ENCODE measurements around the gene FOXP3. TPM values are rescaled to one million over a fixed set of nuclear protein-coding genes. Genes with fewer than 3 reads are reported as not detected.

FOXP3 gene
- total and polyA plus RNA-seq, 11 donors: 0.11 to 1.4 TPM; not detected in 9

DNA sequence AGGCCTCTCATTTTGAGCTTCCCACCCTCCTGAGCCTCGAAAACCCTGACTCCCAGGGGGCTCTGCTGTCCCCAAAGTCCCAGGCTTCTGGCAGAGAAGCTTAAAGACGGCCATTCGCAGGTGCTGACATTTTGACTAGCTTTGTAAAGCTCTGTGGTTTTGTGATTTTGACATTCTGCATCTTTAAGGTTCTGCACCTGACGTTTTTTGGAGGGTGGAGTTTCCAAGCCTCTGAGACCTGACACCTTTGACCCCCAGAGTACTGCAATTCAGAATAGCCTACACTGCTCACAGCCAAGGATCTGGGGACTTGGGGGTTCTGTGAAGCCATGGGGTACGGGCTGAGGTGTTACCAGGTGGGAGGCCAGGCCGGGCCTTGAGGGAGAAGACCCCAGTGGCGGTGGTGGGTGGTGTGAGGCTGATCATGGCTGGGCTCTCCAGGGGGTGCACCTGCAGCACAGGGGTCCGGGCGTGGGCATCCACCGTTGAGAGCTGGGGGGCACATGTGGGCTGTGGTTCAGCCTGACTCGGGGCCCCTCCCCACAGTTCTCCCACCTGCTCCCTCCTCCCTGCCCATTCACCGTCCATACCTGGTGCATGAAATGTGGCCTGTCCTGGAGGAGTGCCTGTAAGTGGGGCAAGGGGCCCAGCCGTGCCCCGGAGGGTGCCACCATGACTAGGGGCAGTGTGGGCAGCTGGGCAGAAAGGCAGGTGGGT lies 7.3 kb downstream of the FOXP3 start:
- WGBS, 4 donors: 56 to 85% (median 72%) methylated on average over 7 to 14 of the region's 14 CpGs
- H3K27me3 ChIP-seq: peaks cover 0 to 13% (median 0%) of the 10 kb centered on the region in 9 donors
- no peak for ATAC-seq
- intact Hi-C loops (cut with DNase I): no loop called here
- no peaks in the 10 kb centered on the region for H3K9me3 ChIP-seq
- H3K4me3 ChIP-seq: no peak overlapping the region
- H3K27ac ChIP-seq: no peak overlapping the region
- H3K36me3 ChIP-seq: no peaks in the 10 kb centered on the region
- no peak for DNase-seq
- TF ChIP-seq, protein P1, sequence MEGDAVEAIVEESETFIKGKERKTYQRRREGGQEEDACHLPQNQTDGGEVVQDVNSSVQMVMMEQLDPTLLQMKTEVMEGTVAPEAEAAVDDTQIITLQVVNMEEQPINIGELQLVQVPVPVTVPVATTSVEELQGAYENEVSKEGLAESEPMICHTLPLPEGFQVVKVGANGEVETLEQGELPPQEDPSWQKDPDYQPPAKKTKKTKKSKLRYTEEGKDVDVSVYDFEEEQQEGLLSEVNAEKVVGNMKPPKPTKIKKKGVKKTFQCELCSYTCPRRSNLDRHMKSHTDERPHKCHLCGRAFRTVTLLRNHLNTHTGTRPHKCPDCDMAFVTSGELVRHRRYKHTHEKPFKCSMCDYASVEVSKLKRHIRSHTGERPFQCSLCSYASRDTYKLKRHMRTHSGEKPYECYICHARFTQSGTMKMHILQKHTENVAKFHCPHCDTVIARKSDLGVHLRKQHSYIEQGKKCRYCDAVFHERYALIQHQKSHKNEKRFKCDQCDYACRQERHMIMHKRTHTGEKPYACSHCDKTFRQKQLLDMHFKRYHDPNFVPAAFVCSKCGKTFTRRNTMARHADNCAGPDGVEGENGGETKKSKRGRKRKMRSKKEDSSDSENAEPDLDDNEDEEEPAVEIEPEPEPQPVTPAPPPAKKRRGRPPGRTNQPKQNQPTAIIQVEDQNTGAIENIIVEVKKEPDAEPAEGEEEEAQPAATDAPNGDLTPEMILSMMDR (IDR thresholded peaks at IDR 0.05): no peak
- no peak for TF ChIP-seq POLR2A (IDR thresholded peaks at IDR 0.05)
- no peaks in the 10 kb centered on the region for H3K4me1 ChIP-seq

DNA sequence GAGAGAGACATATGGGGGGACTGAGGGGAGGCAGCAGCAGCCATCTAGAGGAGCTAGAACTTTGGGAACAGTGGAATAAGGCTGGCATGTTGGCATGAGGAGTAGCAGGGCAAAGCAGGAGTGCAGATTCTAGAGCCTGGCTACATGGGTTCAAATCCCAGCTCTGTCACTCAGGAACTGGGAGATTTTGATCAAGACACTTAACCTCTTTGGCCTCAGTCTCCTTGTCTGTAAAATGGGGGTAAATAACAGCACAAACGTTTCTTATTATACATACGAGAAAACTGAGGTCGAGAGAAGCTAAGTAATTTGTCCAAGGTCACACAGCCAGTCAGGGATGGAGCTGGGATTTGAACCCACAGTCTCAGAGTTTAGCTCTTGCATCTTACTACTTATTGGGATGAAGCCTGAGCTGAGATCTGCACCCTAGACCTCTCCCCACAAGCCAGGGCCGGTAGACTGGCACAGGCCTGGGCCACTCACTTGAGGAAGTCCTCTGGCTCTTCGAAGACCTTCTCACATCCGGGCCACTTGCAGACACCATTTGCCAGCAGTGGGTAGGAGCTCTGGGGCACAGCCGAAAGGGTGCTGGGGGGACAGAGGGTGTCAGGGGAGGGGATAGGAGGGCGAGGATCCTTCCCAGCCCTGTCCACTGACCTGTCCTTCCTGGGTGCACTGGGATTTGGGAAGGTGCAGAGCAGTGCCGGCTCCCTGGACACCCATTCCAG lies 8.1 kb downstream of the FOXP3 start:
- Histone ChIP-seq H3K4me3 (no peak overlapping the region), H3K27me3 (peaks cover 0 to 6% (median 0%) of the 10 kb centered on the region in 9 donors), H3K9me3 (no peaks in the 10 kb centered on the region), H3K36me3 (no peaks in the 10 kb centered on the region), H3K4me1 (no peaks in the 10 kb centered on the region), H3K27ac (no peak overlapping the region)
- TF ChIP-seq, protein P1 (IDR thresholded peaks at IDR 0.05): no peak
- no peak for TF ChIP-seq POLR2A (IDR thresholded peaks at IDR 0.05)
- DNase-seq (no peak), ATAC-seq (no peak)
- 65 to 87% (median 79%) methylated on average over 7 to 9 of the region's 9 CpGs for WGBS, 4 donors
- intact Hi-C loops (cut with DNase I): no loop called here

DNA sequence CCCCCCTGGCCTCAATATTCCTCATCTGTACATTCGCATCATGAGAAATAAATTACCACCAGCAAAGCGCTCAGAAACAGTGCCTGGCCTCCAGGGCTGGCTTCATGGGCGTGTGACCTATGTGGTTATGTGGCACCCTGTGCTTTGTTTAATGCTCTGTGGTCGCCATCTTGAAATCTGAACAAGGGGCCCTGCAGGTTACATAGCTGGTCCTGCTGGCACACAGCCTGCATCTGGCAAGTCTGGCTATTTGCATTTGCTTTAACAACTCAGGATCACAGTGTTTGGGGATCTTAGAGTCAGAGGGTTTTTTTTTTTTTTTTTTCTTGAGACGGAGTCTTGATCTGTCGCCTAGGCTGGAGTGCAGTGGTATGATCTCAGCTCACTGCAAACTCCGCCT lies 9.9 kb downstream of the FOXP3 start:
- 81 to 97% (median 90%) methylated on average over 7 of the region's 7 CpGs for WGBS, 4 donors
- ATAC-seq (no peak), DNase-seq (no peak)
- H3K9me3 ChIP-seq: no peaks in the 10 kb centered on the region
- H3K36me3 ChIP-seq: peaks cover 0 to 7% (median 0%) of the 10 kb centered on the region in 9 donors
- TF ChIP-seq POLR2A (IDR thresholded peaks at IDR 0.05): no peak
- TF ChIP-seq, protein P1 (IDR thresholded peaks at IDR 0.05): no peak
- no peak overlapping the region for H3K27ac ChIP-seq
- no peaks in the 10 kb centered on the region for H3K4me1 ChIP-seq
- H3K27me3 ChIP-seq: peaks cover 0 to 6% (median 0%) of the 10 kb centered on the region in 9 donors
- intact Hi-C loops (cut with DNase I): no loop called here
- no peak overlapping the region for H3K4me3 ChIP-seq

DNA sequence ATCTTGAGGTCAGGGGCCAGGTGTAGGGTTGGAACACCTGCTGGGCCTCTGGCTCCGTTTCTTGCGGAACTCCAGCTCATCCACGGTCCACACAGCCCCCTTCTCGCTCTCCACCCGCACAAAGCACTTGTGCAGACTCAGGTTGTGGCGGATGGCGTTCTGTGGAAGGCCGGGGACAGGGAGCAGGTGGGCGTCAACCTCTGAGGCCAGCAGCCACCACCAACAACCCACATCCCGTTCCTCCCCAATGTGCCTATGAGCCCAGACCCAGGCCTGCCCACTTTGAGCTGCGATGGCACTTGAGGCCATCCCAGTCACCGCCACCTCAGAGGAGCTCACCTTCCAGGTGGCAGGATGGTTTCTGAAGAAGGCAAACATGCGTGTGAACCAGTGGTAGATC lies 13.2 kb downstream of the FOXP3 start:
- Histone ChIP-seq H3K4me1 (no peaks in the 10 kb centered on the region), H3K4me3 (no peak overlapping the region), H3K27ac (no peak overlapping the region), H3K27me3 (no peaks in the 10 kb centered on the region), H3K9me3 (no peaks in the 10 kb centered on the region), H3K36me3 (peaks cover 0 to 23% (median 1%) of the 10 kb centered on the region in 9 donors)
- intact Hi-C loops (cut with DNase I): no loop called here
- DNase-seq: no peak
- WGBS, 4 donors: 82 to 94% (median 90%) methylated on average over 11 to 13 of the region's 13 CpGs
- TF ChIP-seq, protein P1 (IDR thresholded peaks at IDR 0.05): no peak
- TF ChIP-seq POLR2A (IDR thresholded peaks at IDR 0.05): no peak
- no peak for ATAC-seq
